GM19328 (cell line): ENCODE measurements around the gene RIMS1.

Source experiments
- ATAC-seq: cut with Tn5 transposase; IDR thresholded peaks from one replicate; pipeline ENCODE4 v1.9.1; 2021; ENCODE audit warnings: mild to moderate bottlenecking, moderate library complexity; ENCODE audit not compliant: unreplicated experiment

The RIMS1 gene

GRCh38 chr6:72411872-72412708 lies 525.7 kb downstream of the RIMS1 start:
- ATAC-seq = peak; percentile 72

- ATAC-seq = no peak
Measured at GRCh38 chr6:72412709-72413044, 526.3 kb downstream of the RIMS1 start.

GRCh38 chr6:72413884-72414283 lies 527.5 kb downstream of the RIMS1 start:
- no peak for ATAC-seq

GRCh38 chr6:72414657-72415056 lies 528.3 kb downstream of the RIMS1 start:
- no peak for ATAC-seq

GRCh38 chr6:72416744-72417465 lies 530.6 kb downstream of the RIMS1 start:
- ATAC-seq = no peak

GRCh38 chr6:72417759-72418158 lies 531.4 kb downstream of the RIMS1 start:
- ATAC-seq = no peak

- no peak for ATAC-seq
Measured at GRCh38 chr6:72418495-72418894, 532.1 kb downstream of the RIMS1 start.

- no peak for ATAC-seq
Measured at GRCh38 chr6:72419966-72420365, 533.6 kb downstream of the RIMS1 start.

- ATAC-seq = no peak
Measured at GRCh38 chr6:72420409-72420808, 534.1 kb downstream of the RIMS1 start.

- no peak for ATAC-seq
Measured at GRCh38 chr6:72421387-72421786, 535.0 kb downstream of the RIMS1 start.

- ATAC-seq = no peak
Measured at GRCh38 chr6:72422171-72422570, 535.8 kb downstream of the RIMS1 start.

- ATAC-seq = no peak
Measured at GRCh38 chr6:72424476-72424875, 538.1 kb downstream of the RIMS1 start.

GRCh38 chr6:72425003-72425681 lies 538.8 kb downstream of the RIMS1 start:
- ATAC-seq = no peak

- ATAC-seq = no peak
Measured at GRCh38 chr6:72440611-72441010, 554.3 kb downstream of the RIMS1 start.

GRCh38 chr6:72446430-72446829 lies 560.1 kb downstream of the RIMS1 start:
- no peak for ATAC-seq
